SH-SY5Y (cell line): Measurements from ENCODE around the gene ALDH9A1.

Experiments
- GATA2 ChIP-seq: IDR thresholded peaks from 2 replicates; pipeline ENCODE4 v1.6.1; 2011; ENCODE audit warnings: mild to moderate bottlenecking, low read depth, low read length
- GATA3 ChIP-seq: IDR thresholded peaks from 2 replicates; pipeline ENCODE4 v1.6.1; 2011; ENCODE audit warnings: low read depth, mild to moderate bottlenecking, low read length, moderate library complexity

DNA sequence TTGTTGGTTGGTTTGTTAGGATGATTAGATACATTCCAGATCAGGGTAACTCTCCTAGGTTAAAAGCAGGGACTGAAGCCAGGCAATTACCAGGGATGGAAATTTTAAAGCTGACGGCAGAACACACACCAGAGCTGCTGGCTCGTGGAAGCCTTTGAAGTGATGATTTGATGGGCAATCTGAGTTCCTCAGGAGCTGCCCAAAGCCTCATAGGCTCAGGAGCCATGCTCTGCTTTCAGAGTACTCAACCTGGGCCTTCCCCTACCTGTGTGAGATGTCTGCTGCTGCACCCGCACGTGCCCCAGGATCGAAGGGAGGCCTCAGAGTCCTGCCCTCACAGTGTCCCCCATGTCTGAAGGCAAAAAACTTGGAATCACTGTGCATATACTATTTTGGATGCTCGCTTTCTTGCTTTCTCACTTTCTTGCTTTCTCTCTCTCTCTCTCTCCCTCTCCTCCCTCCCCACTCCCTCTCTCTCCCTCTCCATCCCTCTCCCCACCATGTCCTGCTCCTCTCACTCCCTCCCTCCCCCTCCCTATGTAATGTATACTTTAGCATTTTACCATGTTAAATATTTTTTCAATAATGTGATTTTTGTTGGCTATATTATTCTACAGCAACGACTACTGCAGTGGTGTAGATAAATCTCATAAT lies 49.3 kb downstream of the ALDH9A1 start:
- no peak for TF ChIP-seq GATA3
- TF ChIP-seq GATA2: no peak
